Stimulated activated CD8-positive, alpha-beta memory T cell treated with anti-CD3 and anti-CD28 coated beads, Interleukin-12 subunit alpha, Interleukin-12 subunit beta, amount 100 ng/mL, for 4 hours (primary cell): ENCODE results near the gene EPC2.
"Not testable (repeated sequence)": the region's sequence is repeated elsewhere in the genome, so short reads cannot be mapped to it uniquely, and the experiment has no call there.

Experiments
- DNase-seq: peaks from one replicate; pipeline ENCODE4 v3.0.0-alpha.2; 2020; ENCODE audit warnings: low read depth

Gene EPC2

GRCh38 chr2:148674063-148675020 lies 29.8 kb downstream of the EPC2 start:
- DNase-seq: no peak

DNA sequence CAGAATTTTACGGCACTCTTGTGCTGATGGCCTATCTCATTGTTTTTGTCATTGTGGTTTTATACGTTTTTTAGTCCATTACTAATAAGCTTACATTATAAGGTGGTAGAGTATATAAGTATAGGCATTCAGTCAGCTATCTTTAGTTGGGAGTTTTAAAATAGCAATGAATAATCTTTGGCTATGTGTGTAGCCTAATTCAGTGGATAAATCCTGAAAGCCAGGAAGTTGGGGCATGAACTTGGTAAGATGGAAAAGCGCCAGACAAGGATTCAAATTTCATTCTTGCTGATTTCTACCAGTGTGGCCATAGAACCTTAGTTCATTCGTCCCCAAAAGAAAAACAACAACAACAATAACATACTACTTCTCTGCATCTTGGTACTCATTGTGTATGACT lies 31.2 kb downstream of the EPC2 start:
- no peak for DNase-seq

- not testable (repeated sequence) for DNase-seq
Observed at GRCh38 chr2:148678302-148679179, 34.0 kb downstream of the EPC2 start.

DNA sequence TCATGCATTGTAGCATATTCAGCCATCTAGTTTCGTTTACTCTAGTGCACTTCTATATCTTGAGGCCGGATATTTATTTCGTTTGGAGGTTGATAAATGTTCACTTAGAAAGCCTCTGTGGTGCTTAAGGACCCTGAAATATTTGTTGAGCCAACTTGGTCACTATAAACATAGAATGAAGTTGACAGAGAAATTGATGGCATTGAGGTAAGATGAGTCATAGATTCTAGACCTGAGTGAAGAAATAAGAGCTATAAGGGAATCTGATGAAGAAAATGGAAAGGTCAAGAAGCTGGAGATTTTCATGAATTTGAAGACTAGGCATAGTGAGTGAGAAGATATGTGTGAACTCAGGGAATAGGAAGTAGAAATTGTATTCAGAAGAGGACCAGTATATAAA lies 35.9 kb downstream of the EPC2 start:
- no peak for DNase-seq

DNA sequence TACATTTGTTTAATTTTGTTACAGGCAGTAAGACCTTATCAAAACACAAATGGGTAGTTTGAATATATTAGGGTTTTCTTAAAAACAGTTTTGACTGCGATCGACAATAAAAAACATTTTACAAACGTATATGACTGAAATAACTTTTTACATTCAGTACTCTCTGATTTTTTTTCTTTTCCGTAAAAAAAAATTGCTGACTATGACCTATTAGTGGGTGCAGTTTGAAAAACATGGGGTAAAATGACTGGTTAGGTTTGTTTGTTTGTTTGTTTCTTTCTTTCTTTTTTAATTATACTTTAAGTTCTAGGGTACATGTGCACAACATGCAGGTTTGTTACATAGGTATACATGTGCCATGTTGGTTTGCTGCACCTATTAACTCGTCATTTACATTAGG lies 36.9 kb downstream of the EPC2 start:
- no peak for DNase-seq

DNA sequence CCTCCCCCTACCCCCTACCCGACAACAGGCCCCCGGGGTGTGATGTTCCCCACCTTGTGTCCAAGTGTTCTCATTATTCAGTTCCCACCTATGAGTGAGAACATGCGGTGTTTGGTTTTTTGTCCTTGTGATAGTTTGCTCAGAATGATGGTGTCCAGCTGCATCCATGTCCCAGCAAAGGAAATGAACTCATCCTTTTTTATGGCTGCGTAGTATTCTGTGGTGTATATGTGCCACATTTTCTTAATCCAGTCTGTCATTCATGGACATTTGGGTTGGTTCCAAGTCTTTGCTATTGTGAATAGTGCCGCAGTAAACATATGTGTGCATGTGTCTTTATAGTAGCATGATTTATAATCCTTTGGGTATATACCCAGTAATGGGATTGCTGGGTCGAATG lies 37.3 kb downstream of the EPC2 start:
- not testable (repeated sequence) for DNase-seq

DNA sequence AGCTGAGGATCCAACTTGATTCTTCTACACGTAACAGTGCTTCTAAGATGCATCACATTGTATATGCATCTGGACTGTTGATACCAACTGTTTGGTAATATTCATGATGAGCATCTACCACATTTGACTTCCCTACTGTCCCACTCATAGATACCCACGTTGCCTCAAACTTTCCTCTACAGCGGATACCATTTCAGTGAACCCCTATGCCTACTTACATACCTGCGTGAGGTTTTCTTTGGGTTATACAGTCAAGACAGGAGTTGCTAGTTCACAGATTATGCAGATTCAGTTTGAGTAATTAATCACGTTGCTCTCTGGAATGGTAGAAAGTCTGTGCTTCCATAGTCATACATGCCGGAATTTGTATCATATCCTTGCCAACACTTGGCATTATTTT lies 40.0 kb downstream of the EPC2 start:
- no peak for DNase-seq

GRCh38 chr2:148687543-148687942 lies 43.0 kb downstream of the EPC2 start:
- DNase-seq: no peak

- not testable (repeated sequence) for DNase-seq
Observed at GRCh38 chr2:148688011-148688410, 43.5 kb downstream of the EPC2 start.

- no peak for DNase-seq
Observed at GRCh38 chr2:148696985-148697384, 52.4 kb downstream of the EPC2 start.

GRCh38 chr2:148699830-148700229 lies 55.3 kb downstream of the EPC2 start:
- DNase-seq: no peak

GRCh38 chr2:148701039-148701438 lies 56.5 kb downstream of the EPC2 start:
- no peak for DNase-seq

GRCh38 chr2:148701877-148702276 lies 57.3 kb downstream of the EPC2 start:
- DNase-seq: no peak

DNA sequence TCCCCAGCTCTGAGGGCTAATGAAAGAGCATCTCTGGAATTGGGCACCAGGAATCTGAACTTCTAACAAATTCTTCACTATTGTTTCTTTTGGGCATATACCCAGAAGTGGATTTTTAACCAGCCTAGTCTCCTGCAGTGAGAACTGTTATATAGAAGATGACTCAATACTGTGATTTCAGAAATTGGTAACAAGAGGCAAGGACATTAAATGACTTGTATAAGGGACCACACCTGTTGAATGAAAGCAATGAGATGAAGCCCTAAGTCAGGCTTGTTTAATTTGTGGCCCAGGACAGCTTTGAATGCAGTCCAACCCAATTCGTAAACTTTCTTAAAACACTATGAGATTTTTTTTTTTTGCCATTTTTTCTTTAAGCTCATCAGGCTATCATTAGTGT lies 57.9 kb downstream of the EPC2 start:
- no peak for DNase-seq

DNA sequence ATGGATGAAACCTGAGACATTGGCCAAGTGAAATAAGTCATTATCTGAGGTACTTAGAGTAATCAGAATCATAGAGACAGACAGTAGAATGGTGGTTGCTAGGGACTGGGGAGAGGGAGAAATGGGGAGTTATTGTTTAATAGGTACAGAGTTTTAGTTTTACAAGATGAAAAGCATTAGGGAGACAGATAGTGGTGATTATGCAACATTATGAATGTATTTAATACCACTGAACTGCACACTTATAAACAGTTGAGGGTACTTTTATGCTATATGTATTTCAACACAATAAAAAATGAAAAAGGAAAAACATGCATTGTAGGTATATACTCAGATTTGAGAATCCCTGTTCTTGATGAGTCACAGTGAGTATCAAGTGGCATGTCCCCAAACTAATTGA lies 59.7 kb downstream of the EPC2 start:
- DNase-seq: no peak

- no peak for DNase-seq
Observed at GRCh38 chr2:148716378-148716920, 71.9 kb downstream of the EPC2 start.

GRCh38 chr2:148718039-148718438 lies 73.5 kb downstream of the EPC2 start:
- DNase-seq: no peak

- DNase-seq: no peak
Observed at GRCh38 chr2:148719195-148719749, 74.7 kb downstream of the EPC2 start.

DNA sequence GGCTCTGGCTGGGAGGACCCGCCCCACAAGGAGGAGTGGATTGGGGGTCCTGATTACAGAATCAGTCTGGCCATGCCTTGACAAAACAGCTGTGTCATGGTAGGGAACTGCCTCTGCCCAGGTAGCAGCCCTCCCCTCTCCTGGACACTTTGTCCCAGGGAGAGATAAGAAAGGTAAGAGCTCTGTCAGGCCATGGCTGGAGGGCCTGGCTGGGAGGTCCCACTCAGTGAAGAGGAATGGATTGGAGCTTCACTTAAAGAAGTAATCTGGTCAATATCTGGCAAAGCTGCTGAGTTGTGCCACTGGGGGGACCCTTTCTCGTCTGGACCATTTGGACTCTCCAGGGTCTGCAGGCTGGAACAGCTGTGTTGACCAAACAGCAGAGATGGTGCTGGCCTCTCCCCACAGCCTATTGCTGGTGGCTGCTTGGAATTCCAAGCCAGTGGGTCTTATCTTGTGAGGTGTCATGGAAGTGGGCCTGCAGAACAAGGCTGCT lies 75.4 kb downstream of the EPC2 start:
- DNase-seq: no peak

DNA sequence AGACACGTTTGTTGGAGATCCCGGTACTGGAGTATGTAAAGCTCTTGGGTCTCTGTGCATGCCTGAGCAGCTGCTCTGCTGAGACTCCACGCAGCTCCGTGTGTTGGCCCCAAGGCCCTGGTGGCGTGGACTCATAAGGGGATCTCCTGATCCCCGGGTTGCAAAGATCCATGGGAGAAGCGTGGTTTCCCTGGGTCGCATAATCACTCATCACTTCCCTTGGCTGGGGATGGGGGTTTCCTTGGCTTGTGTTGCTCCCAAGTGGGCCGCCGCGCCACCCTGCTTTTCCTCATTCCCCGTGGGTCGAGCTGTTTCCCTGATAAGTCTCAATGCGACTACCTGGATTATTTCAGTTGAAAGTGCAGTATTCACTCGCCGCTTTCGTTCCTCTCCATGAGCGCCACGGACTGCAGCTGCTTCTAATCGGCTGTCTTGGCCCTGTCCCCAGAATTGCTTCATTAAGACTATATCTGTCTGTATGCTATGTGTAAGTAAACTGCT lies 76.0 kb downstream of the EPC2 start:
- no peak for DNase-seq

GRCh38 chr2:148721520-148721931 lies 77.0 kb downstream of the EPC2 start:
- DNase-seq: no peak
